HCEC 1CT (cell line): ENCODE measurements around the gene PAPPA.
A peak's percentile ranks its signal among the peaks of the same experiment; 100 is the strongest.

Experiments used
- DNase-seq: peaks from one replicate; pipeline ENCODE4 v3.0.0-alpha.2; 2017

The PAPPA gene

DNA sequence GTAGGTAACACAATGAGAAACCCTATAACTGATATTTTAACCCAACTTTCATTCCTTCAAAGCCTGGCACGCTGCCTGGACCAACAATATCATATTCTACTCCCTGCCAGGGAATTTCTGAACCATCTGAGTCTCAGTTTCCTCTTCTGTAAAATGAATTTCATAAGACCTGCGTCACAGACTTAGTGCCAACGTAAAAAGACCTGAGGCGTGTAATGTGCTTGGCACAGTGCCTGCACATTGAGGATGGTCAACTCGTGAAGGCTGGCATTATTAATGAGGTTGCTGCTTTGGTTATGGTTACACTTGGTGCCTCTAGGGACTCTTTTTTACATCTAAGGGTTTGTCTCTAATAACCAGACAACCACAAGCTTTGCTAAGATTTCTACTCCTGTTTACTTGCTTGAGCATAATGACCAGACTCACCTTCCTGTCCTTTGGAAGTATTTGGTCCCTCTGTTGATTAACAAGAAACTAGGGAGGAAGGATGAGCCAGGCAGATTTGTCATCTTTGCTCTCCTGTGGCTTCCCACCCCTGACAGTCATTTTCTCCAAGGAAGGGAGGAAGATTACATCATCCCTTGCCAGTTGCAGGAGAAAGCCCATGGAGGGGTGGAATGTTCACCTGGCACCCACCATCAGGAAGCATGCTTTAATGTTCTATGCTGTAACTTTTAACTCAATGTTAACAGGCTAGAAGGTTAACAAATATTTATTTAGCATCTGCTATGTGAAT is 79.0 kb downstream of the PAPPA start:
- no peak for DNase-seq

DNA sequence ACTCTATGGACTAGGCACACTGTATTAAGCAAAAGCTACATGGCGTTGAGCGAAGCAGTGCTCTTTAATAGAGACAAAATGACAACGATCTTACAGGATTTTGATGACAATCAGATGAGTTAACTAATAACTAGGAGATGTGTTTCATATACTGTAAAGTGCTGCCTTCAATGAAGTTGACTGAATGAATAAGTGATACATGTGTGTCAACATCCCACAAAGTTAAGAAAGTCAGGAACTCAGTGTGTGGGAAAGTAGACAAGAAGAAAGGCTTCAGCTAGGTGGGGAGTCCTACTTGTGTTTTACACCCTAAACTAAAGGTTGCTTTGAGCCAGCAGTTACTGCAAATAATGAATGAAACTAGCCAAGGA is 79.6 kb downstream of the PAPPA start:
- DNase-seq, result no peak

DNA sequence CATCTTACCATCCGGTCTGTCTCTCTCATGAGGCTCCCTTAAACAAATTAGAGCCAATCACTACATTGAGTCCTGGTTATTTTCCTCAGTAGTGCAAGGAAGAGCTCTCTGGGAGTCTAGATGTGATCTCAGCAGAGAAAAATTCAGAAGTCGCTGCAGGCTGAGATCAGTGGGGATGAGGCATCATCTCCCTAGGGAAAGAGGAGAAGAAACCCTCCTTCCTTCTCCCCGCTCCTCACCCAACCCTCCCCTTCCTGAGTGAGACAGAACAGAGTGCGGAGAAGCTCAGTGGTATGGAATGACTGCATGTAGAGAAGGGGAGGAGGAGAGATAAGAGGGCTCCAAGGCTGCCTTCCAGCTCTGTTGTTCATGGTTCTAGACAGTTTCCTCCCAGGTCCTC is 80.5 kb downstream of the PAPPA start:
- DNase-seq, result peak; percentile 93

DNA sequence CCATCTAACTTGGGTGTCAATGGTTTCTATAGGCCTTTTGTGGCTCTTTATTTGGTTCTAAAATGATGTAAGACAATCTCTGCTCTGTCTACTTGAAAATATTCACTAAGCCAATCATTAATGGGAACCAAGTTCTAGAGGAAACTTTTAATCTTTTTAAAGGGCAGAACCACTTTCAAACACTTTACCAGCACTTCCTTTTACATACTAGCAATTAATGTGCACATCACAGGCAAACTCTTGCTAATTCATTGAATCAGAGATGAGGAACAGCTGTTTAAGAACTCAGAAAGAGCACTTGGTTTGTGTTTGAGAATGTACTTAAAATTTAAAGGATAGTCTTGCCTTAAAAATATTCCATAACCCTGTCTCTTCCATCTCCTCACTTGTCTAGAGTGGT is 83.4 kb downstream of the PAPPA start:
- DNase-seq, result no peak

DNA sequence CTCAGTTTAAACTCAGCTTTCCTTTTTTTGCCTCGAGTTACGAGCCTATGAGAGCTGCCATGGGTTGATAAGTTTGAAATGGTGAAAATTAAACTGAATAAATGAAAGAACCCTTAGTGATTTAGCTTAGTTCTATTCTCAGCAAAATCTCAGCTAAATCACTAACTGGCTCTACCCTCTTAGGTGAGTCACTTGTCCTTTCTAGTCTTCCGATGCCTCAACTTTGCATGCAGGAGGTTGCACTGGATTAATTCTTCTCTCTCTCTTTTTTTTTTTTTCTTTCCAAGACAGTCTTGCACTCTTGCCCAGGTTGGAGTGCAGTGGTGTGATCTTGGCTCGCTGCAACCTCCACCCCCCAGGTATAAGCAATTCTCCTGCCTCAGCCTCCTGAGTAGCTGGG is 83.9 kb downstream of the PAPPA start:
- DNase-seq, result no peak

DNA sequence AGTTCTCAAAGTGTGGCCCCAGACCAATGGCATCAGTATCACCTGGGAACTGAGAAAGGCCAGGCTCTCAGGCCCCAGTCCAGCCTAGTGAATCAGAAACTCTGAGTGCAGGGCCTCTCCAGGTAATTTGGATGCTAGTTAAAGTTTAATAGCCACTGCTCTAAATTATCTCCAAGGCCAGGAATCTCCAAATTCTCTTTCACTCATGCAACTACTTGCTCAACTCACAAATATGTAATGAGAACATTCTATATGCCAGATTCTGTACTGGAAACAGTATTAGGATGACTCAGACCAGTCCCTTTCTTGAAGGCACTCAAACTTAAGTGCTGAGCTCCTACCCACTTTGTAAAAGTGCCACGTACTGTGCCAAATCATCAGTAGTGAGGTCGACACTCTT is 84.6 kb downstream of the PAPPA start:
- peak; percentile 88 for DNase-seq

DNA sequence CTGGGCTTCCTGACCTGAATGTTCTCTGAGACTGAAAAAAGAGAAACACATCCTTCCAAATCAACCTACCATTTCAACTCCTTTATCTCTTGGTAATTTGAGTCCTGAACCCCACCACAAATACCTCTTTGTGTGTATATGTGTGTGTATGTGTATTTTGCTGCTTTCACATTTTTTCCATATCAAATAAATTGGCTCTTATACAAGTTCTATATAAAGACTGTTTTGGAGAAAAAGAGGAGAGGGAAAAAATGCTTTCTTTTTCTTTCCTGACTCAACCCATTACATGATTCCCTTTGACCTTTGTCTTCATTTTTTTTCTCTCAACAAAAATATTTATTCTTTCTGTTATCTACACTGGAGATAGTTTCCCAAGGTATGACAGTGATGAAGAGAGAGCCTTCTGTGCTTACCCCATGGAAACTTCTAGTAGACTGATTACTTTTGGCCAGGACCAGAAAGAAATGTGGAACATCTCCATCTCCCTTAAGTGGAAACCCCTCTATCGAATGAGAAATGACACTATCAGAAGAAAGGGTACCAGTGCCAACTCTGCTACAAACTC is 85.3 kb downstream of the PAPPA start:
- no peak for DNase-seq

DNA sequence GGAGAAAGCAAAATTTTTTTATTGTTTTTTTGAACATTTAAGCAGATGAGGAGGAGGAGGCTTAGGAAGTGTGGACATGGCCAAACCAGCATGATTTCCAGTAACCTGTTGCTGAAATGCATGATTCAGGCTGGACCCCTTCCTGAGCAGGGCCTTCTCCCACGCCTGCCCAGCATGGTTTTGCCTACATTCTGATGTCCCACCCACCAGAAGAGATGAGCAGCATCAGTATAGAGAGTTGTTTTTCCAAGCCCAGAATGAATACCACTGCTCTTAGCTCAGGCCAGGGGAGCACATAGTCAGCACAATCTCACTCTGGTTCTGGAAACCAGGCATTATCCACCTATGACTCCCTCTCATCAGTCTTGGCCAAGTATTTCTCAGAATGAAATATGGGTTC is 90.1 kb downstream of the PAPPA start:
- DNase-seq, result no peak

DNA sequence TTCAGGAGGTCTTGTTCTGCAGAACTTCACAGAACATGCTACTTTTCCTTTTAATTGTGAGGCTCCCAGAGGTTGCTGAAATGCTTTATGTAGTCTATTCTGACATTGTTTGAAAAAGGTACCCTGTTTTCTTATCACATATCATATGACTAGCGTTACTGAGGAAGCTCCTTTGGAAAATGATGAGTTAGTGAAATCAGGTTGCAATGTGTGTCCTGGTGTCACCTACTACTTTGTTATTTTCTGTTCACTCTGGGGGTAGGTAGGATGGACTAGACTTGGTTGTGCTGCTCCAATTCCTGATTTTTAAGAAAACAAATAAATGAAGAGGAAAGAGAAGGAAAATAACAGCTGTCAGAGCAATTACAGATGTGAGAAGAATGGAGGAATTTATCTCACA is 93.7 kb downstream of the PAPPA start:
- no peak for DNase-seq

DNA sequence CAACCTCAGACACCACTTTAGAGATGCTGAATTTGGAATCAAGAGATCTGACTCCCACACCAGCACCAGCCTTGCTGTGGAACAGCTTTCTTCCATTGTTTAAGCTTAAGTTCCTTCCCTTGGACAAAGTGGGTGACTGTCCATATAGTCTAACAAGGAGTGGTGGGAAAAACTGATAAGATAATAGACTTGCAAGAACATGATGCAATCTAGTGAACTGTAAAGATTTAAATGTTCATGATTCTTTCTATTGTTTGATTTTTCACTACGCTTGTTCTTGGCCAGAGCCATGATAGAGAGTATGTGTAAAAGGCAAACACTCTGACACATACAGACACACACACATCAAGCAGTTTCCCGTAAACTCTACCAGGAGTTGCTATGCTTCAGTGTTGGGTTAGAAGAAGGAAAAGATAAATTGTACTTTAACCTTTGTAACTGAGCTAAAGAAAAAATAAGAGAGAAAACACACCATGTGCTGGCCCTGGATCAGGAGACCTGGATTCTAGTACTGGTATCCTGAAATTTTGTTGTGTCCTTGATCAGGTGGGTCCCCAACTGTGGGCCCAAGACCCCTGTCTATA is 94.3 kb downstream of the PAPPA start:
- DNase-seq, result no peak

DNA sequence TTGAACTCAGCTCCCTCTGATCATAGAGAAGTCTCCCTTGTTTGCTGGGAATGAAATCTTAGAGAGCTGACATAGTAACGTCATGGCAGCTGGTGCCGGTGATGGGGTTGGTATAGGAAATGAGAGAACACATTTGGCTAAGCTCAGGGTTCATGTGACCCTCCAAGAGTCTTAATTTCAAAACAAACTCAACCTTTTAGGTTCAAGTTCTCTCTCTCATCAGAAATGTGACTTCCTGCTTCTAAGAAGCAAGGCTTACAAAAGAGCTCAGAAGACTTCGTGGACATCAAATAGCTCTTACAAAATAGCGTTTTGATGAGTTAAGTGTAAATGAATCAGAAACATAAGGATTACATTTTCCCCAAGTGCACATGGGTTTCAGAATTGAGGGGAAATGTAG is 97.3 kb downstream of the PAPPA start:
- no peak for DNase-seq

DNA sequence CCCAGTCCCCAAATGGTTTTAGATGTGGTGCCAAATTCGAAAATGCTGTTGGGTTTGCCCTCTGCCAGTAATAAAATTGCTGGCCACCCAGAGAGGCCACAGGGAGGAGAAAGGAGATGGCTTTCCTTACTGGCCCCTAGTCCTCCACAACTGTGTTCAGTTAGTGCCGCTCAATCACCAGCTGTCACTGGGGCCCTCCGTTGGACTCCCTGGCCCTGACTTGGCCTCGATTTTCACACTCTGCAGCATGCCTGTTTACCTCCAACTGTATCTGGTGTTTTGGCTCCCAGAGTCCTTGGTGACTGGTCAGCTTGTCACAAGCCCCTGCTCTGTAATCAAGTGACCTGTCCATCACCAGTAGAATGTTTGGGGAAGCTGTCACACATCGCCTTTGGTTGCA is 97.8 kb downstream of the PAPPA start:
- DNase-seq, result no peak

DNA sequence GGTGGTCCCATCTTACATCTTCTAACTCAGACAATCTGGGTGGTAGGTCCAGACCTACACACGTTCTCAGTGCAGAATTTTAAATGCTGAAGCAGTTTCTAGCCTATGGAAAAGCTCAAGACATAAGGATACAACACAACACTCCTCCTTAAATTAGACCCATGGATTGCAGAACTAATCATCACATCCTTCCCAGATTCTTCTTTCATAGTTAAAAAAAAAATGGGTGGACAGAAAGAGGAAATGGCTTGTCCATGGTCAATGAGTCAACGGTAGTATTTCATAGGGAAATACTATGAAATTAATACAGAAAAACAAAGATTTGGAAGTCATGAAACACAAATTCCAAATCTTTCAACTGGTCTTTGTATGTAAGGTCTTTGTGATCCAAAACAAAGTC is 106.9 kb downstream of the PAPPA start:
- DNase-seq, result no peak

DNA sequence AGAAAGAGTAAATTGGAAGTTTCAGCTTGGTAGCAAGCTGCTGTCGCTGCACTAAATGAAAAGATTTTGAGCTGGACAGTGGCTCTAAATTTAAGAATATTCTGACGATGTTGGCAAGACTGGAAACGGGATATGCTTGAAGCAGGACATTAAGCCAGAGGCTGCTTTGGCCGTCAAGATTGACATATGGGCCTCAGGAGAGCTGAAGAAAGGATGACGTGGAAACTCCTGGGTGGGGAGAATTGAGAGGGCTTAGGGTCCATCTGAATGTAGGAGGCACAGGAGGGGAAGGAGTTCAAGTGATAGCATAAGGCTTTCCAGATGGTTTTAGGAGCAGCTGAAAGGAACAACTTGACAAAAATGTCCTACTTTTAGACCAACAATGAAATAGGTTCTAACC is 108.9 kb downstream of the PAPPA start:
- DNase-seq, result no peak

DNA sequence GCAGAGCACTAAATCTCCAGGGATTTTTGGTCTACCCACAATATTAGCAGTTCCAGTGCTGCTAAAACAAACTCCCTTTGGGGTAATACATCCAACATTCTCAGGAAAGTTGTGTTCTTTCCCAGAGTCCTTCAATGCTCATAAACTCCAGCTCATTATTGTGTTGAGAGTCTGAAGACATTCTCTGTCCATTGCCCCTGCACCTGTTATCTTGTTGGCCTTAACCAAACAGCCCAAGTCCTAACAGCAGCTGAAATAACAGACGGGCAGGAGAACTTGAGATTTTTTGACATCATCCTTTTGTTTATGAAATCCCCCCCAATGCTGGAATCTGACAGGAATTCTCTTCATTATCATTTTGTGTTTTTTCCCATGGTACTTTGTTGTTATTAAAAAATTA is 110.8 kb downstream of the PAPPA start:
- DNase-seq, result no peak

DNA sequence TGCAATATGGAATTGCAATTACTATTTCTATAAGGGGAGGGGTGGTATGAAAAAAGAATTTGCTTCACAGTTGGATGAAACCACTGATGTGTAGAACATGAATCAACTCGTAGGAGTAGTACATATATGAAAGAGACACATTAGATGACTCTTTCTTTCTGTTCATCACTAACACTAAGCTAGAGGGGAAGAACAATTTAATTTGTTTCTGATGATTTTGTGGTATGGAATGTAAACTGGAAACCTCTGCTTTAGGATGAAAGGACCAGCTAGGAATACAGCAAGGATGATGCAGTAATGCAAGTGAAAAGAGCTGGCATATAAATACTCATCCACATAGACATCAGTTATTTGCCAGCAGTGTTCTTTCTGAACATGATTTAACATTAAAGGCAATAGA is 113.4 kb downstream of the PAPPA start:
- DNase-seq, result peak; percentile 70

DNA sequence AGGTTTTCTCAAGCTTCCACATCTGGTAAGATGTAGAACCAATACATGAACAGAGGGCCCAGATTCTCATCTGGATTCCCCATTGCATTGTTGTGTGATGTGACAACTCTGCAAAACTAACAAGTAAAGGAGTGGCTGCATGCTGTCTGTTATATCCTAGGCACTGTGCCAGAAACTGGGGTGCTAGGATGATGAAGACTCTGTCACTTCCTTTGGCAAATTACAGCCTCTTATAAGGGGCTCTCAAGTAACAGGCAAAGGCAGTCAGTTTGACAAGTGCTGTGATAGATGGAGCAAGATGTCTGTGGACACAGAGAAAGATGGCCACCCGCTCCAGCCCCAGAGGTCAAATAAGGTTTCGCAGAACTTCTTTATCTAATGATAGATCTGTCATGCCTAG is 115.7 kb downstream of the PAPPA start:
- DNase-seq, result peak; percentile 39

DNA sequence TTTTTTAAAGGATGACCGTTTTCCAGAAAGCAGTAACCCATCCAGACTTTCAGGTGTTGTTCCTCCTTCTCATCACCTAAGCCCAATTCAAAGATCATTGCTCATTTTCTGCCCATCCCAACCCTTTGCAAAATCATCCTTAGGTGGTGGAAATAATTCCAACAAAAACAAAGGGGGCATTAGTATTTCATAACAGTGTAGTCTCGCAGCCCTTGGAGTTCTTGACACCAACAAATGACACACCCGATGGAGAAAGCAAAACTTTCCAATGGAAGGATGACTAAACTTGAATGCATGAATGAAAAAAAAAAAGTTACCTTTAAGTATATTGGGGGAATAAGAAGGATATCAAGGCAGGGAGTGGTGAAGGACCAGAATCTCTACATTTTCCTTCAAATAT is 117.0 kb downstream of the PAPPA start:
- DNase-seq, result no peak

DNA sequence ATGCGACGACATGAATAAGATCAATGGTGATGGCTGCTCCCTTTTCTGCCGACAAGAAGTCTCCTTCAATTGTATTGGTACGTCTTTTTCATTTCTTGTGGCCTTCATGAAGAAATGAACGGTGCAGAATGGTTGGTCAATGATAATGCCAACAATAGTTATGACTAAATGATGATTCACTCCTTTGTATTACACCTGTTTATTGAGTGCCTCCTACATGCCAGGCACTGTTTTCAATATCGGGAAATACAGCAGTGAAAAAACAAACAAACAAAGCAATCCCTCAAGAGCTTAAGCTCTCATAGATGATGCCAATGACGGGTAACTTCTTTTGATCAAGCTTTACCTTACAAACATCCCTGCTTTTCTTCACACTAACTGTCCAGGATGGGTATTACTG is 117.7 kb downstream of the PAPPA start:
- DNase-seq, result no peak

DNA sequence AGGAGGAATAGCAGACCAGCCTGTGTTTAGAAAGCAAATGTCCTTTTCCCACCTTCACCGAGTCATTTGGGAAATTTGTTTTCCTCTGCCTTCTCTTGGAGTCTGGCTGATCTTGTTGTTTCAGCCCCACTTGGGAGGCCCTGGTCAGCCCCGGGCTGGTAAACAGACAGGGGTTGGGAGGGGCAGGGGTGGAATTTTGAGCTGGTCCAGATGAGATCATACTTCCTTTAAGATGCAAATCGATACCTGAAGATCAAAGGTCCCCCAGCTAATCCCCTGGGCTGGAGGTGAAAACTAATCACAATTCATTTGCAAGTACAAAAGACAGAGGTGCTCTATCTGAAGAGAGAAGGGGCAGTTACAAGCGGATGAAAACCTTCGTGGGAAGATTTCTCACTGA is 118.4 kb downstream of the PAPPA start:
- DNase-seq, result no peak

DNA sequence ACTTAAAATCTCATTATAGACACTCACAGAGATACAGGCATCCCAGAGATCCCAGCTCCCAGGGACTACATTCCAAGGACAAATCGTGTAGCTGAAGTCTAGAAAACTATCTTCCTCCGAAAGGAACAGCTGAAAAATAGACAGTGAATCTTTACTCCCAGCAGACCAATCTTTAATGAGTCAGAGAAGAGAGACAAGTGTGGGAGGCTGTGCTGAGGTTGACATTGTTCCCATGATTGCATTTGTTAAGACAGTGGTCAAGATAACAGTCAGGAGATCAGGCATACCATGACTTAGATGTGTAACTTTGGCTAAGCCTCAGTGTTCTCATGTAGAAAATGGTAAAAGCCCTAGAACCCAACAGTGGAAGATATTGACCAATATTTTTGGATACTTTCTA is 120.7 kb downstream of the PAPPA start:
- DNase-seq, result no peak

DNA sequence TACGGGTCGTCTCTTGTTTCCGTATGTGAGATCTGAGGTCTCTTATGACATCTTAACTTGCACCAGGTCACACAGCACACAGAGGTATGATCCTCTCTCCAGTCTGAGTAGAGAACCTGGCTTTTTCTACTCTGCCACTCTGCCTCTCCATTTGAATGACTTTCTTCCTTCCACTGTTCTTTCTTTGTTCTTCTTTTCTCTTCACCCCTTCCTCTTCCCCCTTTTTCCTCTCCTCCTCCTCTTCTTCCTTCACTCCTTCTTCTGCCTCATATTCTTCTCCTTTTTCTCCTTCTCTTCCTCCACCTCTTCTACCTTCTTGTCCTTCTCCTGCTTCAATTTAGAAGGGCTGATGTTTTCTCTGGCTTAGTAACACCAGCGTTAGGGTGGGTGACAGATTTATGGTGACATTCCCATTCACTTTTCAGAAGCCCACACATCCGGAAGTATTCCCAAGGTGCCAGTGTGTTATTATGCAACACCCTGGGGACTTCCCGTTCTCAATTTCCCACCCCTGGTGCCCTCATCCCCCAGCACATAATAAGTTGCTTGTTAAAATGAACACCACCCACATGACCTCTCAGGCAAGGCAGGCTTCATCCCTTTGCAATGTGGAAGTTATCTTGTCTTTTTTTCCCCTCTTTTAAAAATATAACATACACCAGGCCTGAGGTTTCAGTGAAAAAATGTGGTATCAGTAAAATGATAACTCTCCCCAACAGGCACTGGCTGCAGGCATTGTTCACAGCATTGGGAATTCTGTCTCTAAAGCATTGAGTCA is 122.0 kb downstream of the PAPPA start:
- no peak for DNase-seq

DNA sequence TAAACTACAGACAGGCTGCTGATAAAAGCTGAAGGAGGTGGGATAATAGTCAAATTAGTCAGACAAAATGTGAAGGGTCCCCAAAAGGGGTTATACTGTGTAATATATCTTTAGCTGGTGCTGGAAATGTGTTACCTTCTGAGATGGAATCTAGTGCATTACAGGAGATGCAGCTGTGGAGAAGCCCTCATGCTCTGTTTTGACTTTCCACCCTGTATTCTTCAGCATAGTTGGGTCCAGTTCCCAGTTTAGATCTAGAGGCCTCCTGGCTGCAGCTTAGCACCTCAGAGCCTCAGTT is 122.6 kb downstream of the PAPPA start:
- no peak for DNase-seq

DNA sequence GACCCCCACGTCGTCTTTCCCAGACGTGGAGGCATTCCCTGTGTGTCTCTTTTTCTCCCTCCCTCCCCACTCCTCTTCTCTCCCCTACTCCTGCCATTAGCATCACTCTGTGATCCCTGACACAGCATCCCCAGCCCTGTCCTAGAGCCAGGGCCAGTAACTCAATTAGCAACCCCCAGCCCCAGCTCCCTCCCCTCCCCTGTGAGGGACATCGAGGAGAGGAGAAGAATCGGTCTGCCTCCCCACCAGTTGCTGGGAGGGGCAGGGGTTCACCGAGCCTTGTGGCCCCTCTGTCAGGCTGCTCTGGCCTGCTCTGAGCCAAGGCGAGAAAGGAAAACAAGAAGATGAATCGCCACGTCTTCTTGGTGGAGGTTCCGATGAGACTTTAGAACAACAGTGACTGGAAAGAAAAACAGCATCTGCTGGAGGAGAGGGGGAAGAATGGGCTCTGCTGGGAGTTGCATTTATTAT is 123.1 kb downstream of the PAPPA start:
- DNase-seq, result no peak
